Left hindlimb (tissue), 1 donor: ENCODE results near the gene GABRE.

Experiments used
- DNase-seq: peaks from one replicate; pipeline ENCODE4 v3.0.0-alpha.2; 2018

GABRE gene, protein sequence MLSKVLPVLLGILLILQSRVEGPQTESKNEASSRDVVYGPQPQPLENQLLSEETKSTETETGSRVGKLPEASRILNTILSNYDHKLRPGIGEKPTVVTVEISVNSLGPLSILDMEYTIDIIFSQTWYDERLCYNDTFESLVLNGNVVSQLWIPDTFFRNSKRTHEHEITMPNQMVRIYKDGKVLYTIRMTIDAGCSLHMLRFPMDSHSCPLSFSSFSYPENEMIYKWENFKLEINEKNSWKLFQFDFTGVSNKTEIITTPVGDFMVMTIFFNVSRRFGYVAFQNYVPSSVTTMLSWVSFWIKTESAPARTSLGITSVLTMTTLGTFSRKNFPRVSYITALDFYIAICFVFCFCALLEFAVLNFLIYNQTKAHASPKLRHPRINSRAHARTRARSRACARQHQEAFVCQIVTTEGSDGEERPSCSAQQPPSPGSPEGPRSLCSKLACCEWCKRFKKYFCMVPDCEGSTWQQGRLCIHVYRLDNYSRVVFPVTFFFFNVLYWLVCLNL

DNA sequence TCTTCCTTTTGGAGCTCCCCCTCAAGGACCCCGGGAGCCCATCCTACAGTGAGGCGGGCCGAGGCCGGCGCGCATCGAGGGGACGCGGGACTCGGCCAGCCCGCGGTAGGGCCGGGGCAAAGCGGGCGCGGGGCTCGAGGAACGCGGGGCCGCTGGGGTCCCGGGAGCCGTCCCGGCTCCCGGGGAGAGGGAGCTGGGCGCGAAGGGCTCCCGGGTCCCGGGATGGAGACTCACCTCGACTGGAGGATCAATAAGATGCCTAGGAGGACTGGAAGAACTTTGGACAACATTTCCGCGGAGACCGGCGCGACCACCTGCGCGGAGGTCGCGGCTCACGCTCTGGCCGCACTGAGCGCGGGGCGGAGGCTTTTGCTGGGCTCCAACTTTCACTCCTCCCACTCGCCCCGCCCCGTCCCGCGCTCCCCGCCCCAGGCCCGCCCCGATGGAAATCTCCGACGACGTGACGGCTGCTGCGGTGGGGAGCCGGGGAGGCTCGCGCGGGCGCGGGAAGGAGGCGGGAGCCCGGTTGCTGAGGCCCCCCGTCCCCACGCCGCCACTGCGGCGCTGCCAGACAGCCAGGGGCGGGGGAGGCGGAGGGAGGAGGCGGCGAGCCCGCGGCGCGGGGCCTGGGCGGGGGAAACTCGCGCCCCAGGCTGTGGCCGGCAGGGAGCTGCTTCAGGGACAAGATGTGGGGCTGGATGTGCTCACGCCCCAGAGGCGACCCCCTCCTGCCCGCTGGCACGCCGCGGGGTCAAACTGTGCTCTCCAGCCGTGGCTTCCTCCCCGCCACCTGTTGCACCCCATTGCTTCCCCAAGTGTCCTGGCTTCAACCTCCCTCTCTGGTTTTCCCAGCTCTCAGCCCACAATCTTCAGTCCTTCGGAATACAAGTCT lies at the start of gene GABRE:
Gene GABRE, minus strand, starts transcription at position 341 of the 892 bp plus-strand sequence. Its CDS starts 51 bp downstream, at position 290.
- DNase-seq, result peak; percentile 84

DNA sequence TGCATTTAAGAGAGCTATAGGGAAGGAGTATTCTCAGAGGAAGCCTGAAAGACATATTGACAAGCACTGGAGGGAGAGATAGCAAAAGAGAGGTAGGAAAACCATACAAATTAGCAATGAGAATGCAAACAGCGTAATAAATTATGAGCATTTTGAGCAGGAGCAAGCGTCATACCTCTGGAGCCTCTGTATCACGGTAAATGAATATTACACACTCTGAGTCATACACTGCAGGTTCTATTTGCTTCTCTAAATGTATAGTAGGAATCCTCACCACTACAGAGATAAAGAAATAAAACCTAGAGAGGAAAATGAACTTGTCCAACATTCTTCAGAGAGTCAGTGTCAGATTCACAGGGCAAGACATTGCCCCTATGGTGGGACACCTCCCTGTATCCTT lies 46.4 kb upstream of the GABRE start:
- no peak for DNase-seq

DNA sequence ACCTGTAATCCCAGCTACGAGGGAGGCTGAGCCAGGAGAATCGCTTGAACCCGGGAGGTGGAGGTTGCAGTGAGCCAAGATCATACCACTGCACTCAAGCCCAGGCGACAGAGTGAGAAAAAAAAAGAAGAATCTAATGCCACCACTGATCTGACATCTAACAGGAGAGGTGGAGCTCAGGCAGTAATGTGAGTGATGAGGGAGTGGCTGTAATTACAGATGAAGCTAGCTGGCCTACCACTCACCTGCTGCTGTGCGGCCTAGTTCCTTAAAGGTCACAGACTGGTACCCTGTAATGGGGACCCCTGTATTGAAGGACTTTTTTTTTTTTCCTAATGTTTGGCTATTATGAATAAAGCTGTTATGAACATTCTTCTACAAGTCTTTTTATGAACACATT lies 25.3 kb upstream of the GABRE start:
- DNase-seq, result no peak

DNA sequence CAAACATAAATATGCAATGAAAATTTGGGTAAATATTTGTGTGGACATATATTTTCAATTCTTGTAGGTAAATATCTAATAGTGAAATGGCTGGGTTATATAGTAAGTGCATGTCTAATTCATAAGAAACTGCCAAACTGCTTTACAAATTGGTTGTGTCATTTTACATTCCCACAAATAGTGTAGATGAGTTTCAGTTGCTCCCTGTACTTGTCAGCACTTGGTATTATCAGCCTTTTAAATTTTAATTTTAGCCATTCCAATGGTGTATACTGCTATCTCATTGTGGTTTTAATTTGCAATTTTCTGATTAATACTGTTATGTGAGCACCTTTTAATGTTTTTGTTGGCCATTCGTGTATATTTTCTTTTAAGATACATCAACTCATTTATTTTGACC lies 23.1 kb upstream of the GABRE start:
- no peak for DNase-seq

DNA sequence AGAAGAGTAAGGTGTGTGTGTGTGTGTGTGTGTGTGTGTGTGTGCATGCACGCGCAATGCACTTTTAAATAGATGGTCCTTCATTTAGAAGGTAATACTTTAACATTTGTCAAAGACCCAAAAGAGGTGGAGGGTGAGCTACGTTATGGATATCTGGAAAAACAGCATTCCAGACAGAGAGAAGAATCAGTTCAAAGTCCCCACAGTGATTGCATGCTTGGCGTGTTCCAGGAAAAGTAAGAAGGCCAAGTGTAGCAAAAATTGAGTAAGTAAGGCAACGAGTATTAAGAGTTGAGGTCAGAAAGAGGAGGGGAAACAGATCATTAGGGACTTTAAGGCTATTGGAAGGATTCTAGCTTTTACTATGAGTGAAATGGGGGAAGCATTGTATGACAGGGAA lies 21.9 kb upstream of the GABRE start:
- no peak for DNase-seq

DNA sequence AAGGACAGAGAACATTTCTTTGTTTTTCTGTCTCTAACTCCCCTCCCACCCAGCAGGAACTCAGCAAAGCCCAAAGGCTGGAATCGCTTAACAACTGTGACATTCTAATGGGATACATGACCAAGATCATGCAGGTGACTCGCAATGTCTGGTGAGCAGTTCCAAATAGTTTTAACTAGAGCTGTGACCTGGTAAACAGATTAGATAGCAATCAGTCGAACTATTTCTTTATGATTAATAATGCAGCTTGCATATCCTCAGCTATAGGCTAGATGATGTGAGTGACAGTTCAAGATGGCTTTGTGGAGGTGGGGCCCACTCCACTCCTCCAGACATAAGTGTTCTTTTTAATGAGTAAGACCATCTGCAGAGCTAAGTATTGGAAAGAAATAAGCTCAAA lies 20.0 kb upstream of the GABRE start:
- DNase-seq, result no peak

DNA sequence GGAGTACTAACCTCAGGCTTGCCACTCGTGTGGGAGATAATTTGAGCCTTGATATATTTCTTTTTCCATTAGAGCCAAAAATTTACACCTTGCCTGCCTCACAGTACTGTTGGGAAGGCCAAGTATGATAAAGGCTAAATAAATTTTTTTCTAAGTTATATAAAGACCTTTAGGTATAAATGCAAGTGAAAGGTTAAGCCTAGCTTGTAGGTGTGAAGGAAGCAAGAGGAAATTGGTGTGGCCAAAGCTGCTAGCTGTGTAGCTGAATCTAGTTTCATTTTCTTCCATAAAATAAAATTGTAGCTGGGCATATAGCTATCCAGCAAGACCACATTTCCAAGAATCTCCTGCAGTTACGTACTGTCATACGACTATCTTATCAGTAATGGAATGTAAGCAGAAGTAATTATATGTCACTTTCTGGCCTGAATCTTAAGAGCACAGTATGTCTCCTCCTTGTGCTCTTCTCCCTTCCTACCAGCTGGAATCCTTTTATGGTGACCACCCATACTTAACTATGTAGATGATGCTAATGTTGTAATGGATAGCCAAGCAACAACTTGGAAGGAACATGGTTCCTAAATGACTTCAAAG lies 14.3 kb upstream of the GABRE start:
- DNase-seq, result no peak

DNA sequence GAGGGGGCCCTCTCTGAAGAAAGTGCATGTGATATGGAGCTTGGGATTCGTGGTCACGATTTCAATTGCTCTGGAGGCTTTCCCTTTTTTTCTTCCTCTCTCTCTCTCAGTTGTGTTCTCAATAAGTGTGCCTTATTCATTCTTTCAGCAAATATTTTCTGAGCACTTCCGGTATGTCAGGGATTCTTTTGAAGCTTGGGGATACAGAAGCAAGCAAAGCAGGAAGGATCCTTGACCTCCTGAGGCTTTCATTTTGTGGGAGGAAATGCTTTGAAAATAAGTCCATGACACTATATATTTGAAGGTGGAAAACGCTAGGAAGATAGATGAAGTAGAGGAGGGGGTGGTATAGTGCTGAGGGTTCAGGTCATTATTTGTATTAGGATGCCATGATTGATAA lies 12.6 kb upstream of the GABRE start:
- no peak for DNase-seq

DNA sequence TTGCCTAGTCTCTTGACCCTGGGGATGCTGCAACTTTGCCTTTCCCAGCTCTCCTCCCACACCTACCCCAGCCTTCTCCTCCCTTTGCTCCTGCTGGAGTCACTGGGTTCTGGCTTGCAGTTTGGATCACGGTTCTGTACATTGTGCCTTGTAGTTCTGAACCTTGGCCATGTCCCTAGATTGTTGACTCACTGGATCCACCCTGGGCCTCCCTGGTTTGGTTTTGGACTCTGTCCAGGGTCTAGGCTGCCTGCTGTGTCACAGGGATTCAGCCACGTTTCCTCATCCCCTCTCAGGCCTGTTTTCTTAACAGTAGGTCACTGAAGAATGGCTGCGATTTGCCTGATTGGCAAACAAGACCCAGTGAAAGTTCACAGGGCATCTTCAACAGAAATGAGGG lies 11.5 kb upstream of the GABRE start:
- no peak for DNase-seq

DNA sequence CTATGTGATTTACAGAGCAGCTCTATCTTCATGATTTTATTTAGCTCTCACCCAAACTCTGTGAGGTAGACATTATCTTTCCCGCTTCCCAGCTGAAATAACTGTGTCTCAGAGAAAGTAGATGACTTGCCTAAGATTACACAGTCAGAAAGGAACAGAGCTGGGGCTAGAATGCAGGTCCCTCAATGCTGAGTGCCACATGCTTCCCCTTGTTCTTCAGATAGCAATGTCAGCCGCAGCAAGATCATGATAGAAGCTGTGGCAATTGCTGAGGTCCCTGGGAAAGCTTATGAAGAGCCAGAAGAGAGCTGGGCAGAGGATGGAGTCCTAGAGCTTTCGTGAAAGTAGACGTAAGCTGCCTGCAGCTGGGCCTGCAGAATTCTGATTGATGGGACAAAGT lies 11.1 kb upstream of the GABRE start:
- DNase-seq, result no peak

DNA sequence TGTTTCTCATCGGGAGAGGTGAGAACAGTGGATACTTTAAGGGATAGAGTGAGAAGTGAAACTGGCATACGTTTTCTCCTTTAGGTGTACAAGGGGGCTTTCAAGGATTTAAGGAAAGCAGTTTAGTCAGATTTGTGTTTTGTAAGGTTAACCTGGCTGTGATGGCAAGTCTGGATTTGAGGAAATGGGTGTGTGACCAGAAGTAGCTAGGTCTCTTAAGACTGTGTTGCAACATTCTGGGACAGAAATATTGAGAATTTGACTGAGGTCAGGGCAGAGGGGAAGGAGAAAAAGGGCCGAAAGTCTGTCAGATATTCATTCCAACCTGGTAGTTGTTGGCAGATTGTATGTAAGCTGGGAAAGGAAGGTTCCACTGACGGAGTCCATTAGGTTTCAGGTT lies 10.4 kb upstream of the GABRE start:
- no peak for DNase-seq

DNA sequence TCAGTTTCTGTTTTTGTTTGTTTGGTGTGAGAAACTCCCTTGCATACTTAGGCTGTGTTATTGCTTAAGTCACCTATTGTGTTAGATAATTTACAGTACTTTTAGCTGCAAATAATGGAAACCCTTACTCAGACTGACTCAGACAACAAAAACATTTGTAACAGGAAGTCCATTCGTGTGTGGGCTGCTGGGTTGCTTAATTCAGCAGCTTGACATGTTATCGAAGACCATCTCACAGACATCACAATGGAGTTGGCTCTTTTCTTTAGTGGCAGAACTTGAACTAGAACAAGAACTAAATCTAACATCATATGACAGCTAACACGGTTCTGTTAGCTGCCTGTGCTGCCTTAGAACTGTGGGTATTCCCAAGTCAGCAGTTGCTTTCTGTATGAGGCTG lies 9.9 kb upstream of the GABRE start:
- no peak for DNase-seq

DNA sequence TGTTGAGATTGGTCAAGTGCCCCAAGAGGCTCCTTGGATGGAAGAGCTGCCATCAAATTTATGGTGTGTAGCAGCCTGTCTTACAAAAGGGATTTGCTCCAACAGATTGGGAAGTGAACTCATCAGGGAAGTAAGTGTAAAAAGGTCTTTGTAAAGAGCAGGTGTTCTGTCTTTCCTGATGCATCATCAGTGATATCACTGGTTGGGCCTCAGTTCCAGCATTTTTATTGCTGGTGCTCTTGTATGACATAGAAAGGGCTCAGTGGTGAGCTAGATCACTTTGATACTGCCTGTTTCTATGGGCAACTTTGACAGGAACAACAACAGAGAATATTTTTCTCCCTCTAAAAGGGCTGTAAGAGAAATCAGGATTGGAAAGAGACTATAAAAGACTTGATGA lies 8.7 kb upstream of the GABRE start:
- no peak for DNase-seq

DNA sequence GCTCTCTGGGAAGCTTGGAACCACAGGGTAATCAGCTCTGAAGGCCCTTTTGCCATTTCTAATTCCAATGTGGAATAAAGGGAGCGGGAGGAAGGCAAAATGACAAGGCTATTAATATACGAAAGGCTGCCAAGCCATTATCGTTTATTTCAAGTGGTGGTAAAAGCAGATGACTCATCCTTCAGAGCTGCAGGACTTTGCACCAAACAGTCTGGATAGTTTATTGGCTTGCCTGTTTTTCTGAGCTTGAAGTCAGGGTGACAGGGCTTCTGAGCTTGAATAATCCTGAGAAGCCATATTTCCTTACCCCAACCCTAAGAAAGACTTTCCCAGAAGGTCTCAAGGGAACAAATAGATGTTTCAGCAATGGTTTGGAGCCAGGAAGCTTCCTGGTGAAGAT lies 7.7 kb upstream of the GABRE start:
- no peak for DNase-seq

DNA sequence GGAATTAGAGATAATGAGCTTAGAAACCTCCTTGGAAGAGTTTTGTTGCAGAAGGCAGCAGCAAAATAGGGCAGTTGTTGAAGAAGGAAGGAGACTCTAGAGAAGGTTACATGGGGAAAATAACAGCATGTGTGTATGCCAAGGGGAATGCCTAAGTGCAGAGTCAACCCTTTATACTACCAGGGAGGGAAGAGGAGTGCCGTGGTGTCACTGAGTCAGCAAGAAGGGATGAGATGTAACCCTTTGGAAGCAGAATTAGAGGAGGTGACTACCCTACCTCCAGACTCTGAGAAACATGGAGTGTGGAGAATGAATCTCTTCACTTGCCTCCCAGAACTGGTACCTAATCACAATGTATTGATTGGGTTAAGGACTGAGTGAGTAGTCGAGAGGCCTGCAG lies 6.7 kb upstream of the GABRE start:
- DNase-seq, result no peak

DNA sequence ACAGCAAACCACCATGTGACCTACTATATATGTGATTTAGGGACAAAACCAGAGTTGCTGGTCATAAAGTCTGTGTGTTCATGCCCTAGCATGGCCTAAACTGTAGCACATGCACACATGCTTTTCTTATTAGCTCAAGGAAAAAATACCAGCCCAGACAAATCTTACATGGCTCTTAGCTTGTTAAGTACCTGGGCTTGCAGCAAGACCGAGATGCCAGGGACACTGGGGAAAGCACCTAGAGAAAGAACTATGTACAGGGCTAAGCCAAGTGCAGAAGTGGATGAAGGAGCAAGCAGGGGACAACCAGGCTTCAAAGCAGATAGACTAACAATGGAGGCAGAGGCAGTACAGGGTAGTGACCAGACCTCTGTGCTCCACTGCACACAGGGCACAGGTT lies 3.4 kb upstream of the GABRE start:
- DNase-seq, result no peak

DNA sequence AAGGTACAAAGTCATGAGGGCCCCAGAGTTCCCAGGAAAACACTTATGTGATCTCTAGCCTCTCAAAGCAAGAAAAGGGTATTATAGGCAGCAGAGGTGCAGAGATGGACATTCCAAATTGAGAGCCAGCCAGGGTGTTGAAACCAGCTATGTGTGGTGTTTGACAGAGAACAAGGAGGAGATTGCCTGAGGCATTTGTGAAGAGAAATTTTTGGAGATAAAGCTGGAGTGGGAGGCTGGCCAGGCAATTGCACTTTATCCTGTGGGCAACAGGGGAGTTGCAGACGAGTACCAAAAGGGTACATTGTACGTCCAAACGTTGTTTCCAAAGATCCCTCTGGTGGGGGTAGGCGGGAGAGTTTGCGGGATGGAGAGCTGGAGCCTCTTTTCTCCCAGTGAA lies 2.5 kb upstream of the GABRE start:
- no peak for DNase-seq

DNA sequence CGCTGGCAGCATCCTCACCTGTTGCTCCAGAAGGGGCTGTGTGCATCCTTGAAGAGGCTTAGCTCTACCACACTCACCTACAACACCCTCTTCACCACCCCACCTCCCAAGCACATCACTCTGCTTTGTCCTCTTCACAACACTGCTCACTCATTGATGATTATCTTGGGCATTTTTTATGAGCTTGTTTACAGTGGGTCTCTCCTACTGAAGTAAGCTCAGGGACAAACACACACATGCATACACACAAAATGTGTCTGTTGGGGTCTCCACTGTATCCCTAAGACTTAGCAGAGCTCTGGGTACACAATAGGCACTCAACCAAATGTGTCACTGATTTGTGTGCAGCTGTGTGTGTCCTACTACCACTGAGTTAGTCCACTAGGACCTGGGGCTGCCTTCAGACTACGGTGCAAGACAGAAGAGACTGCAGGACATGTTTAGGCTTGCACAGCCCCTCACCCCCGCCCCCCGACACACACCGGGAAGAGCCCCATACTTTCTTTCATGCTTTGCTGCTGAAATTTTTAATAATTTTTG lies 1.3 kb upstream of the GABRE start:
- no peak for DNase-seq

DNA sequence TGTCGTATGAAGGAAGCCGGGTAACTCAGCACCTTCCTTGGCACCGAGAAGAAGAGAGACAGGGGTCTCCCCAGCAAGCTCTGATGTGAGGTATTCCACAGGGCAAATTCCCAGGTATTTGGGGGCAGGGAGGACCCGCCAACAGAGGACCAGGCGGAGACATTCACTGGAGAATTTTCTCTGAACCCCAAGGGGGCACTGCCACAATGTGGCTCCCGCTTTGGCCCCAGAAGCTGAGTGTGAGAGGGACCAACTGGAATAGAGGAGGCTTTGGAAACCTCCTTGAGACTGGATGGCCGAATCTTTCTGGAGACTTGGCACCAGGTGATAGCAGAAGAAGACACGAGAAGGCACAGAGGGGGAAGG lies 735 bp upstream of the GABRE start:
- no peak for DNase-seq

DNA sequence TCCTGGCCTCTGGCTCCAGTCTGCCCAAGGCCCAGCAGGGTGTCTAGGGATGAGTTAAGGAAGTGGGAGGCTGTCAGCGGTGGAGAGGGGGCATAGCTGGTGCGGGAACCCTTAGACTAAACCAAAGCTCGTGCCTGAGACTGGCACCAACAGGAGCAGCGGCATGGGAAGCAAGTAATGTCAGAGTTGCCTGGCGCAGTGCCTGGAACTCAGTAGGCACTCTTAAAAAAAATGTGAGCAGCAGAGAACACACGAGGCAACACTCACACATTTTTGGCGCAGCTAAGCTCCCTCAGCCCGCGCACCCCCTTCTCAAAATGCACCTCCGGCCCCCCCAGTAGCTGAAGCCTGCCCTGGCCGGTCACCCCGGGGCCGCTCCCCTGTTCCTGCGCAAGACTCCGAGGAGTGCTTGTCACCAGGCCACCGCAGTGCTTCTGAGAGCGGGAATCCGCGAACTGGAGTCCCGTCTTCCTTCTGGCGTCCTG lies 583 bp downstream of the GABRE start:
- DNase-seq, result peak; percentile 51

DNA sequence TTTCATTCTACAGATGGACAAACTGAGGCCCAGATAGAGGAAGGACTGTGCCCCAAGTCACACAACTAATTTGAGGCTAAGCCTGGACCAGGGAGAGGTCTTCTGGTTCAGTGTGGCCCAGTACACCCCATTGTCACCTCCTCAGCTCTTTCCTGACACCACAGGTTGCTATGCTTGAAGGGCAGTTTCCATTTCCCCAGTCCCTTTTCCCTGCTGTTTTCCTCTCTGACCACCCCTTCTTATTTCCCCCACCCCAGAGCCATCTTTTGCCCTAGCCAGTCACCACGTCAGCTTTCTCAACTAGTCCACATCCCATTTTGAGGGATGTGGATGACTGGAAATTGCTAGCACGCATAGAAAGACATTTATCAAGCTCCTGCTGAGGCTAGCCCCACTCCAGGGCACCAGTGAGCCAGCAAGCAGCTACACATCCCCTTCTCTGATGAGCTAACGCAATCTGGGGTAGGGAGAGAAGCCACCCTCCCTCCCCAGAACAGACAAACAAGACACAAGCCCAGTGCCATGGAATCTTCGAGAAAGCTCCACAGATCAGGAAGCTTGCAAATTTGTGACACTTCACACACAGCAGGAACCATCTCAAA lies 1.3 kb downstream of the GABRE start:
- no peak for DNase-seq

DNA sequence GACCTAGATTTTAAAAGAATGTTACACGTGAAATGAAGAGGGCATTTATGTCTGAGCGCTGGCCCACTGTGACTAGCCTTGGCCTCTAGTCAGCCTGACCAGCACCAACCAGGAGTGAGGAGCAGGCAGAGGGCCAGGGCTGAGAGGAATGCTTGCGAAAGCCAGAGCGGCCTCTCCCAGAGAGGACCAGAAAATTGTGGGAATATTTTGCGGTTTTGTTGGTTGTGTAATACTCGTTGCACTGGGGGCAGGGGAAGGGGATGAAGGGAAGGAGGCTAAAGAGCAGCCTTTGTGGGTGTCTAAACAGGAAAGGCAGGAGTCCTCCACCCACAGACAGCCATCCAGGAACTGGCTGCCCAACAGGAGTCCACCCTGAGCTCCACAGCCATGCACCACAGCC lies 3.8 kb downstream of the GABRE start:
- DNase-seq, result peak; percentile 48

DNA sequence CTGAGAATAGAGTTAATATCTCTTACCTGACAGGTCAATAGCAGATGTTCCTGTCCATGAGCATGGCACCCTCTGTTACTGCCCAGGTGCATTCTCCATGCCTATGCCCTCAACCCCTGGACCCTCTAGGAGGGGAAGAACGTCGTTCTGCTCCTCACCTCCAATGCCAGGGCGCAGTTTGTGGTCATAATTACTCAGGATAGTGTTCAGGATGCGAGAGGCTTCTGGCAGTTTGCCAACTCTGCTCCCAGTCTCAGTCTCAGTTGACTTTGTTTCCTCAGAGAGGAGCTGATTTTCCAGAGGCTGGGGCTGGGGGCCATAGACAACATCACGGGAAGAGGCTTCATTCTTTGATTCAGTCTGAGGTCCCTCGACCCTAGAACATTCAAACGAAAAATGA lies 4.4 kb downstream of the GABRE start:
- no peak for DNase-seq
